Peyer's patch (tissue), 4 donors: ENCODE measurements around the gene LZIC. TPM values are rescaled to one million over a fixed set of nuclear protein-coding genes. Genes with fewer than 3 reads are reported as not detected.

Source experiments
- DNase-seq, 3 donors: peaks; one replicate each; pipeline ENCODE4 v3.0.0-alpha.2; 2017 to 2019
- H3K27ac ChIP-seq, 4 donors: fragments of 200-600 bp; sonication (generic); one replicate each; pipeline ENCODE4 v1.5.1; 2016 to 2019
- H3K27me3 ChIP-seq, 2 donors: fragments of 200-600 bp; sonication (generic); one replicate each; pipeline ENCODE4 v1.5.1; 2019
- H3K36me3 ChIP-seq, 3 donors: fragments of 200-600 bp; sonication (generic); one replicate each; pipeline ENCODE4 v1.5.1; 2016 to 2019
- H3K4me1 ChIP-seq, 4 donors: fragments of 200-600 bp; sonication (generic); one replicate each; pipeline ENCODE4 v1.5.1; 2016 to 2019
- H3K4me3 ChIP-seq, 4 donors: fragments of 200-600 bp; sonication (generic); 1 replicate in 3 of 4; 2 replicates in 1 of 4; pipeline ENCODE4 v1.5.1; 2016 to 2019; ENCODE audit warnings: mild to moderate bottlenecking in 1 of 4
- H3K9me3 ChIP-seq, 4 donors: fragments of 200-600 bp; sonication (generic); one replicate each; pipeline ENCODE4 v1.5.1; 2016 to 2019; ENCODE audit warnings: mild to moderate bottlenecking in 1 of 4
- CTCF ChIP-seq, 6 experiments: fragments of 450-650 bp in 4 of 6; fragments of 200-600 bp in 2 of 6; sonication (generic) in 1 of 6; IDR thresholded peaks; one replicate each; pipeline ENCODE4 v1.5.1; 2017 to 2019; ENCODE audit warnings: antibody characterized with exemption in 6 of 6, mild to moderate bottlenecking in 3 of 6, moderate library complexity in 1 of 6
- POLR2A ChIP-seq, 2 donors: fragments of 450-650 bp; IDR thresholded peaks; one replicate each; pipeline ENCODE4 v1.5.1; 2017; ENCODE audit warnings: antibody characterized with exemption in 2 of 2, mild to moderate bottlenecking in 2 of 2, moderate library complexity in 2 of 2
- total RNA-seq, 4 donors: library from RNA; depleted of rRNA; stranded (reverse); fragments of >200 nt; gene quantifications; one replicate each; pipeline ENCODE4 v1.1.0, GENCODE V29; 2016

The LZIC gene
- total RNA-seq = 10 to 100 TPM; 20.2 to 38.8 (median 31.6) TPM

GRCh38 chr1:9942939-9943788 lies at the start of gene LZIC, which contains the start of gene NMNAT1:
TSS of gene LZIC (minus strand) at chr1:9943391. CDS start at chr1:9936619, 6,772 bp downstream.
TSS of gene NMNAT1 (plus strand) at chr1:9943475. CDS start at chr1:9972074, 28,599 bp downstream.
- H3K27me3 ChIP-seq = no peaks in the 10 kb centered on the region
- H3K9me3 ChIP-seq = no peaks in the 10 kb centered on the region
- DNase-seq = peak; percentile 90 to 97 (median 96)
- peak within 1 kb of the TSS; percentile 81 to 98 (median 88) for H3K27ac ChIP-seq
- peak within 1 kb of the TSS; percentile 57 to 89 (median 81) for H3K4me3 ChIP-seq
- H3K36me3 ChIP-seq = peaks cover 0 to 18% (median 0%) of the 10 kb centered on the region in 3 donors
- peak in 2 of 6 experiments; percentile 7 to 12 for TF ChIP-seq CTCF (IDR thresholded peaks at IDR 0.05)
- peak; percentile 93 to 96 for TF ChIP-seq POLR2A (IDR thresholded peaks at IDR 0.05)
- peaks cover 0 to 16% (median 5%) of the 10 kb centered on the region in 4 donors for H3K4me1 ChIP-seq

GRCh38 chr1:9992910-9993309 lies 49.7 kb upstream of the LZIC start:
- Histone ChIP-seq H3K36me3 (no peaks in the 10 kb centered on the region), H3K4me3 (no peak overlapping the region), H3K27me3 (peaks cover 0 to 9% of the 10 kb centered on the region in 2 donors), H3K4me1 (peaks cover 0 to 12% (median 7%) of the 10 kb centered on the region in 4 donors), H3K27ac (no peak overlapping the region), H3K9me3 (no peaks in the 10 kb centered on the region)
- DNase-seq = no peak
- TF ChIP-seq CTCF (IDR thresholded peaks at IDR 0.05) (no peak), POLR2A (IDR thresholded peaks at IDR 0.05) (no peak)

- Histone ChIP-seq H3K4me3 (no peak overlapping the region), H3K9me3 (no peaks in the 10 kb centered on the region), H3K27me3 (no peaks in the 10 kb centered on the region), H3K36me3 (no peaks in the 10 kb centered on the region), H3K4me1 (no peaks in the 10 kb centered on the region), H3K27ac (no peak overlapping the region)
- DNase-seq = no peak
- TF ChIP-seq CTCF (IDR thresholded peaks at IDR 0.05) = no peak
These were observed 47.8 kb upstream of the LZIC start for GRCh38 chr1:9990944-9991343.

GRCh38 chr1:9989773-9990172 lies 46.6 kb upstream of the LZIC start:
- Histone ChIP-seq H3K4me1 (no peaks in the 10 kb centered on the region), H3K4me3 (no peak overlapping the region), H3K27ac (no peak overlapping the region), H3K36me3 (no peaks in the 10 kb centered on the region), H3K27me3 (no peaks in the 10 kb centered on the region), H3K9me3 (no peaks in the 10 kb centered on the region)
- no peak for DNase-seq
- TF ChIP-seq POLR2A (IDR thresholded peaks at IDR 0.05) = no peak
- TF ChIP-seq CTCF (IDR thresholded peaks at IDR 0.05) = no peak

- no peak for DNase-seq
These were observed 41.8 kb upstream of the LZIC start for GRCh38 chr1:9985001-9985400.

More at GRCh38 chr1:9985001-9985400, 41.8 kb upstream of the LZIC start:
- no peaks in the 10 kb centered on the region for H3K9me3 ChIP-seq
- H3K27ac ChIP-seq = no peak overlapping the region
- TF ChIP-seq POLR2A (IDR thresholded peaks at IDR 0.05) (no peak), CTCF (IDR thresholded peaks at IDR 0.05) (no peak)
- no peak overlapping the region for H3K4me3 ChIP-seq
- H3K4me1 ChIP-seq = no peaks in the 10 kb centered on the region
- H3K27me3 ChIP-seq = no peaks in the 10 kb centered on the region
- H3K36me3 ChIP-seq = peaks cover 0 to 38% (median 0%) of the 10 kb centered on the region in 3 donors
